GM18520 (cell line): ENCODE measurements around the gene RNF182.
"Not testable (repeated sequence)": the region's sequence is repeated elsewhere in the genome, so short reads cannot be mapped to it uniquely, and the experiment has no call there.

Experiments
- ATAC-seq: cut with Tn5 transposase; IDR thresholded peaks from one replicate; pipeline ENCODE4 v1.9.1; 2021; ENCODE audit not compliant: unreplicated experiment

RNF182 gene

DNA sequence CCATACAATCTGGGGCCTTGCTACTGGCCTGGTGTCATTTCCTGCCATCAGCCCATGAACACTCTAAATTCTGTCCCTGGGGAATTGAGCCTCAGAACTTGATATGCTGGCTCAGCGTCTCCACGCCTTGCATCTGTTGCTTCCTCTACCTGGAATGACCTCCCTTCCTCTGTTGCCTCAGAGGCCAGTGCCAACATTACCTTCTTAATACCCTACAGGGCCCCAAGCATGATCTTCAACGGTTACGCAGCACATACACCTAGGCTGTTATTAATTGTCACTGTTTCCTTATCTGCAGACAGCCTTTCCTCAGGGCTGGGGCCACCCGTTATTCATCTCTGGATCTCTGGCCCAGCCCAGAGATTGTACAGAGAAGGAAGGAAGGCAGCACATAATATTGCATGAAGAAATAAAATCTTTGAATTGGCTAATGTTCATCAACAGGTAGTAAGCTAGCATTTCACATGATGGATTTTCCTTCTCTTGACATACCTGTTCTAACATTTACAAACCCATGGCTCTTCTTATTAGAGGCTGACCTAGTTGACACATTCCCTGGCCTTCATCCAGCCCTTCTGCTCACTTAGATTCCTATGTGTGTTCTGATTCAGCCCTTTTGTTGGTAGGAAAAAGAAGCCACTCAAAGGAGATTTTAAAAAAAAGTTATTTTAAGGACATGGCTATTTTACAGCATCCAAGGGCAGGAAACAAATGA is 8.4 kb upstream of the RNF182 start:
- ATAC-seq: no peak

DNA sequence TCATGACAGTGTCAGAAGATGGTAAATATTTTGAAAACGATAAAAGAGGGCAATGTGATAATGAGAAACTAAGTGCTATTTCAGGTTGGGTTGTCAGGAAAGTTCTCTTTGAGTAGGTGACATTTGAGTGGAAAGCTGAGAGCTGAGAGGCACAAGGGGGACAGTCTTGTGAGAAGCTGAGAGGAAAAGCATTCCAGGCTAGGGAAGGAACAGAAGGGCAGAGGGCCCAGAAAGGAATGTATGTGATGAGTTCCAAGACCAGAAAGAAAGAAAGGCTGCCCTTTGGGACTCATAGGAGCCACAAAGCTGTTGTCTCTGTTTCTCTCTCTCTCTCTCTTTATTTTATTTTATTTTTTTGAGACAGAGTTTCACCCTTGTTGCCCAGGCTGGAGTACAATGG is 7.6 kb upstream of the RNF182 start:
- ATAC-seq: no peak

DNA sequence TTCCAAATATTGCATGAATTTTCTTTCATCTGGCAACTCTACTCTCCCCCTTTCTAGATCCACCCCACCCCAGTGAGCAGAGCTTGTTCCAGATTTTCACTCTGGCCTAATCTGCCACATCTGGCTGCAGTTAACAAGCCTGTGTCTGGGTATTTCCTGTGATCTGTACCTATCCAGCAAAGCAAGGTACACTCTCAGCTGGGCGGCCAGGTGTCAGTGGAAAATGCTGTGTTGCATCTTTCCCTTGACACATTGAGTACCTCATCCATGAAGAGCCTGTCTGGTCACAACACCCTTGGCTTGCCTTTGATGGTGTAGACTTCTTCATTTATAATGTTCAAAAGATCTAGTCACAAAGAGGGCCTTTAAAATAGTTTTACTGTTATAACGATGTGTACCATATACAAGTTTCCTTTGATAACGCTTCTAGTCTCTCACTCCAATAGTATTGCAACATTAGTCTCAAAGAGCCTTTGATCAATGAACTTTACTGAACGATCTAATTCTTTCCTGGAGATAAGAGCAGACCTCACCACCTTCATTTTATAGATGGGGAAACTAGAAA is 6.0 kb upstream of the RNF182 start:
- no peak for ATAC-seq

DNA sequence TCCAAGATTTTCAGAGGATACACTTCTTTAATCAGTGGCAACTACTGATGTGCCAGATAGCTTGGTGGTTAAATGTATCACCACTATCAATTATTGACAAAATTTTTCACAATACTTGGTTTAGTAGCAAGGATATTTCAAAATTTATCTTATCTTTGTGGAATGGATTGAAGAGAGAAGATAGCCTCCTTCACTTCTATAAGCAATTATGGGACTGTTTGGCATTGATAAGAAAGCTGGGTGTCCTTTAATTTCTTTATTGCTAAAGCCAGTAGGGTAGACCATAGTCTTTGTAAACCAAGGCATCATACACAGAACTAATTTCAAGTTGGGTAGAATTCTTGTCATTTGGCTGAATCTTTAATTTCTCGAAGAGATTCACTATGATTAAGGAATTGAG is 4.9 kb upstream of the RNF182 start:
- no peak for ATAC-seq

DNA sequence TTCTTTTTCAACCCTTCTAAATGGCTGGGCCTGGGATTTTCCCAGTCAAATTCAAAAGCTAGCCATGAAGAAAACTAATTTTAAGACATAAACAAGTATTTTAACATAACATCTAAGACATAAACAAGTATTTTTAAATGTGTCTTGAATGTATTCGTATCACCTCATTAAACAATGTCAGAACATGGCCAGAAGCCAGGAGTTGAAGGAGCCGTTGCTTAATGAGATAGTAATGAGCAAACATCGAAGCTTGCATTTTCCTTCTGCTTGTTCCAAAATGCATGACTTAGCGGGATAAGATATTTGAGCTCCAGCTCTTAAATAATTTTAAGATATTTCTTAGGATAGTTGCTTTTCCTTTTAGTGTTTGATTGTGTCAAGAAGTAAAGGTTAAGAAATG is 4.2 kb upstream of the RNF182 start:
- ATAC-seq: no peak

DNA sequence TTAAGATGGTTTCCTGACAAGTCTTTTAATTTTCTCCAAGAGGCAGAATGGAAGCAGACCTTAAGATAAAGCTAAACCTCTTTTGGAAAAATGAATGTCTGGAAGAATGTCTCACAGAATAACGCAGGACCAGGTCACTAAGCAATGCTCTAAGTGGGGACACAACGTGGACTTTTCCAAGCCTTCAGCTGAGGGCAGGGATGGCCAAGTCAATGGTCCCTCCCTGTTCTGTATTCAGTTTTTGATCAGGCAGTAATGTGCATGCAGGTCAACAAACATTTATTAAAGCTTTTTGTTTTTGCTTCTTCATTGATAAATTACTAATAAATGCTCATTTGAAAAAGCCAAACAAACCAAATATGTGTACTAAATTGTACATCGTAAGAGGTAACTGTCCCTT is 2.0 kb upstream of the RNF182 start:
- no peak for ATAC-seq

DNA sequence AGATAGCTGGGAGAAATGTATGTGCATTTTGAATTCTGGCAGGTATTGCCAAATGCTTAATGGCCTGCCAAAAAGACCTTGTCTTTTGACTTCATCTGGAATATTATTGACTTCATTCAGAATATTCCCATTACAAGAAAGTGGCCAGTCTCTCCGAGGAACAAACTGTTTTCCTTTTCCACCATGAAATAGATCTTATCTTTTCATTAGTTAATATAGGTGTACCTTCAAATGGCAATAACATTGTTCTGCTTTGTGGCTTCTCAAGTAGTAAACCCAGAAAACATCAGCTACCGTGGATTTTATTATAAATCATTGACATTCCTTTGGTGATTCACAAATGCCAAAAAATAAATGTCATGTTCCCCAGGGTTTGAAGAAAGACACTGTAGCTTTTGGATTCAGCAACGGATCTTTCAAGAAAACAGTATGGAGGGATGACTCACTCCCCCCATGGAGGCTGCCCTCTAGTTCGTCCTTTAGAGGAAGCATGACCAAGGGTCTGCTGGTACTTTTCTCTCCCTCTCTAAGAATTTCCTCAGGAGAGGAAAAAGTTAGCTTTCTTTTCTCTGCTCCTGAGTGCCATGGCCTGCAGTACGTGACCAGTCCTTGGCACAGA is 1.1 kb upstream of the RNF182 start:
- ATAC-seq: no peak

DNA sequence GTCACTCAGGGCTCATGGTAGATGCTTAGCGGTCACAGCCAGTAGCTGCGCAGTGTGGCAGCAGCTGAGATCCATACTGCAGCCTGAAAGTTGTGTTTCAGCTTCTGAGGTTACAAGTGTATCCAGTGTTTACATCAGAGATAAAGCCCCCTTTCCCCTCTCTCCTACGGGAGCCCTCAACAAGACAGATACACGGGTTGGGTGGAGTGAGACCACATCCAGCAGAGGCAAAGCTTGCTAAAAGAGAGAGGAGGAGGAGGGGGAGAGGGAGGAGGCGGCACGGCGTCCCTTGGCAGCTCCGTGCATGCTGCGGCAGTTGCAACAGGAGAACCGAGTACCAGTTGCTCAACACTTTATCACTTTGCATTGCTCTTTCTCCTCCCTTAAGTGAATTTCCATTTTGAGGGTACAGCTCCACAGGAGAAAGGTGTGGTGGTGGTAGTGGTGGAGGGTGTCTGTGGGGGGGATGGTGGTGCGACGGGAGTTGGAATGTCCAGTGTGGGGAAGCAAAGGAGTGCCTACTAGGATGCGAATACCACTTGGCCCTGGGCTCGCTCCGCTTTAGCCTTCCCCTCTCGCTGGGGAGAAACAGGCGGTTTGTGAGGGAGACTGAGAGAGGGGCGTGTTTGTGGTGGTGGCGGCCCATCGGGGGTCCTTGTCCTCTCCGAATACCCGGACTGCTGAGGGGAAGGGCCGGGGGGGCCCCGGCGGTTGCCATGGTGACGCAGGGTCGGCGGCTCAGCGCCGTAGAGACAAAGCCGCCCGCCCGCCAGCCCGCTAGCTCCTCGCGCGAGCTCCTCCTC is 405 bp upstream of the RNF182 start:
- ATAC-seq: no peak

DNA sequence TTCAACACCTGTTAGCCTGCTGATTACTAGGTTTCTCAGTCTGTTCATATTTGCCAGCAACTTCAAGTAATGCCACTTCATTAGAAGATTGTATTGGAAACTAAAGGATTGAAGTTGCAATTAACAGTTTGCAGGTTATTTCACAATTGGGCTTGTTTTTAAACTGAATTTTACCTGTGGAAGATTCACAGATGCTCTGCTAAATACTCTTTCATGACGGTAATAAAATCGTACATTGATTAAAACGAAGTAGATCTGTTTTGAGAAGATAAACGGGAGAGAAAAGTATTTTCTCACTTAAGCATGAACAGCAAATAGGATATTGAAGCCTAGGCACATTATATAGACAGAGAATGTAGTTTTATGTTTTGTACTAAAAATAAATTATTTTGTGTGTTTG is 1.6 kb downstream of the RNF182 start:
- ATAC-seq: no peak

DNA sequence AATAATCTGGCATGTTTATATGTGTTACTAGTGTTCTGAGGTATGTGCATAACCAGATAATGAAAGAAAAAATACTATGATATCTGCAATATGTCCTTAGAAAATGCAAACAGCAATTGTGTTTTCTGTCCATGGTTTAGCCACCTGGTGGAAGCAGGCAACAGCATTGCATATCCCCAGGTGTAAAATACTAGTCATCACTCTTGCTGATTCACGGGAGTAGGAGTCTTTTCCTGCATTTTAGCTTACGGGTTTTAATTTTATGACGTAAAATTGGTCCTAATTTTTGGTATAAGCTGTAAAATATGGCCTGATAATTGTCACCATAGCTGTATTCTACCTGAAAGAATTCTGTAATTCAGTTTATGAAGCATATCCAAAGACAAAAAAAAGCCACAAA is 2.5 kb downstream of the RNF182 start:
- no peak for ATAC-seq

DNA sequence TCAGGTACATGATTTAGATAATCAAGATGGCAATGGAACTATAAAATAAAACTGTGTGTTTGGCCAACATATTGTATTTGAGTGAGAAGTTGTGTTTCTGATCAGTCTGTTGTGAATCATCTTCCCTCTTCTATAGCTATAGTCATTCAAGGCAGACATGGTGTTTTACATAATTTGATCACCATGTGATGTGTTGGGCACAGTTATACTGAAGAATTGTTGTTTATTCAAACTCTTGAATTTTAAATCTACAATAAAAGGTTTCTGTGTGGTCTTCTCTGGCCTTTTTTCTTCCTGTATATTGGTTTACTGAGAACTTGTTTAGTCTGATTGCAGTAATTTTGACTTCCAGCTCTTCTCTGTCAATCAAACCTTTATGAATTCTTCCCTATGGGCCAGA is 4.4 kb downstream of the RNF182 start:
- no peak for ATAC-seq

DNA sequence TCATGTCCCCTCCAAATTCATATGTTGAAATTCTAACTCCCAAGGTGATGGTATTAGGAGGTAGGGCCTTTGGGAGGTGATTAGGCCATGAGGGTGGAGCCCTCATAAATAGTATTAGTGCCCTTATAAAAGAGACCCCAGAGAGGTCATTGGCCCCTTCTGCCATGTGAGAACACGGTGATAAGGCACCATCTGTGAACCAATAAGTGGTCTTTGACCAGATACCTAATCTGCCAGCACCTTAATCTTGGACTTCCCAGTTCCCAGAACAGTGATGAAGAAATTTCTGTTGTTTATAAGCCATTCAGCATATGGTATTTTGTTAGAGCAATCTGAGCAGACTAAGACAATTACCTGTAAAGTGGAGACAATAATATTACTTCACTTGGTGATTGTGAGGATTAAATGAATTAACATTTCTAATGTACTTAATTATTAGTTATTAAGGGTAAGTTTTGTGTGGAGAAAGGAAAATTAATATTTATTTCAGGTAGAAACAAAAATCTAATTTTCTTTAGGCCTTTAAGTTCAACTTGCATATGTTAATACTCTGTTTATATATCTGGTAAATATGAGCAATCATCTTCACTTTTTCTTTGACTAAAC is 7.1 kb downstream of the RNF182 start:
- ATAC-seq: no peak

DNA sequence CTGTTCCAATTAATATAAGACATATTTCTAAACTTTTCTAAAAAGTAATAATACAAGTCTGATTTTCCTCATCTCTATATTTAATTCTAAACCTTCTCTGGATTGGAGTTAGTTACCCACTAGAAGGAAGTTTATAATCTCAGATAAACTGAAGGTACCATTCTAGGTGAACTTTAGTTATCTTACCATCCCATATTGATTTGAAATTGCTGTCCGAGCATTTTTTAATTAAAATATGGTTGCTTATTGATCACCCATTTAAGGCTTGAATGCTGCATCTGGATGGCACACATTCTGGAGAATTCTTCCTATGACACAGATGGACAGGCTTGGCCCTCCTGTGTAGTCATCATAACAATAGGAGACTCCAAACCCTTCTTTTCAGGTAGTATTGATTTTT is 8.0 kb downstream of the RNF182 start:
- no peak for ATAC-seq

DNA sequence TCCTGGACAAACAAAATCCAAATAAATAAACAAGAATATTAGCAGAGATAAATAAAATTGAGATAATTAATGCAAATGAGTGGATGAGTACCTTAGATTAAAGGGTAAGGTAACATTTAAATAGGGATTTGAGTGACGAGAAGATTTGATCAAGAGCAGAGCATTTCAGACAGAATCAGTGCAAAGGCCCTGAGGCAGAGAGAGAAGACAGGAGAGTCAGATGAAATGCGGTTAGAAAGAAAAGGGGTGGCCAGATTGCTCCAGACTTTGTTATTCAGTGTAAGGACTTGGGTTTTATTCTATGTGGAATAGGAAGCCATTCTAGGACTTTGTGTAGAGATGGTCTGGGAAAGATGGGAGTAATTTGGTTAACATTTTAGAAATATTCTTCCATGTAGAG is 10.0 kb downstream of the RNF182 start:
- no peak for ATAC-seq

DNA sequence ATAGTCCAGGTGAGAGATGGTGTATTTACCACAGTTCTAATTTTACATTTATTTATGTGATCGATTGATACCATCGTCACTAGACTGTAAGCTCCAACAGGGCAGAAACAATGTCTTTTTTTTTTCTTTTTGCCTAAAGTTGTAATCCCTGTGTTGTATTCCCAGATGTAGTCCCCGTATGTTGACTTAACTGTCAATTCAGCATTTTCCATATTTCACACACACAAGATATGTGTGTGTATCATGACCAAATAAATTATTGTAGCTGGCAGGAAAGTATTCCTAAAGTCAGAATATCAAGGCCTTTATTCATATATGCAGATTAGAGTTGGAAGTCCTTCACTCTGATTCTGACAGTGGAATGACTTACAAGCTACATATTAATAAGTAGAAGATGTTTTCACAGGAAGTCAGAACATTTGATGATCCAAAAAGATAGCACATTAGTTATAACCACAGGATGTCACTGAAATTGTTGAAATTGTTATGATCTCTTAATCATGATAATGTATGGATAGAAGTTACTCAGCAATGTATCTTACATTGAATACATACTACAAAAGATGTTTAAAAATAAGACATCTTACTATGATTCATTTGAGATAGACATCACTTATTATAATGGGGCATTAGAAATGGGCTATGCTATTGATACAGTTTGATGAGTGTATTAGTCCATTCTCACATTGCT is 10.6 kb downstream of the RNF182 start:
- ATAC-seq: no peak

DNA sequence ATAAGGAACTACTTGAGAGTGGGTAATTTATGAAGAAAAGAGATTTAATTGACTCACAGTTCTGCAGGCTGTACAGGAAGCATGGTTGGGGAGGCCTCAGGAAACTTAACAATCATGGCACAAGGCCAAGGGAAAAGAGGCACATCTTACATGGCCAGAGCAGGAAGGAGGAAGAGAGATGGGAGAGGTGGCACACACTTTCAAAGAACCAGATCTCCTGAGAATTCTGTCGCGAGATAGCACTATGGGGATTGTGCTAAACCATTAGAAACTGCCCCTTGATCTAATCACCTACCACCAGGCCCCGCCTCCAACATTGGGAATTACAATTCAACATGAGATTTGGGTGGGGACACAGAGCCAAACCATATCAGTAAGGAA is 11.1 kb downstream of the RNF182 start:
- ATAC-seq: not testable (repeated sequence)

DNA sequence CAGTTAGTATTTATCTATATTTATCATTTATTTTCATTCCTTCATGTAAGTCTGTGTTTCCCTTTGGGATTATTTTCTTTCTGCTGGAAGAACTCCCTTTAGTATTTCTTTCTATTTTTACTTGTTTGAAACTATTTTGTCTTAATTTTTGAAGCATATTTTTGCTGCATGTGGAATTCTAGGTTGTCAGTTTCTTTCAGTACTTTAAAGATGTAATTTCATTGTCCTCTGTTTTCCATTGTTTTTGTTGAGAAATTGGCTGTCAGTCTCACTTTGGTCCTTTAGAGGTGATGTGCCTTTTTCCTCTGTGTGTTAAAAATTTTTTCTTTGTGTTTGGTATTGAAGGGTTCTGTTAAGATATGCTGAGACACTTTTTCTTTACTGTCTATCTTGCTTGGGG is 17.1 kb downstream of the RNF182 start:
- ATAC-seq: no peak

DNA sequence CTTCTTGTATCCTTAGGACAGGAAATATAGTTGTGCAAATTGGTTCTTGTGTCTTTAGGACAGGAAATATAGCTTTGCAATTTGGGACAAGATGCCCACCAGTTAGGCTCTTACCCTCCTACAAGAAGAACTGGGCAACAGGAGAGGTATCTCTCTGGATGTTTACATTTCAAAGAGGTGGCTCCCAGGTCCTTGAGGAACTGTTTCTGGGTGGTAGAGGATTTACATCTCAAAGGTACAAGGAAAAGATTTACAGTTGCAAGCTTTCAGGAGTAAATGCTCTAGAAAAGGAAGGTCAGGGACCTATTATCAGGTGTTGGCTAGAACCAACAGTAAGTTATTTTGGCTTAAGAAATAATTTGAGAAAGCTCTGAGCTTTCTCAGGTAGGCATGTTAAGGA is 19.2 kb downstream of the RNF182 start:
- ATAC-seq: no peak

DNA sequence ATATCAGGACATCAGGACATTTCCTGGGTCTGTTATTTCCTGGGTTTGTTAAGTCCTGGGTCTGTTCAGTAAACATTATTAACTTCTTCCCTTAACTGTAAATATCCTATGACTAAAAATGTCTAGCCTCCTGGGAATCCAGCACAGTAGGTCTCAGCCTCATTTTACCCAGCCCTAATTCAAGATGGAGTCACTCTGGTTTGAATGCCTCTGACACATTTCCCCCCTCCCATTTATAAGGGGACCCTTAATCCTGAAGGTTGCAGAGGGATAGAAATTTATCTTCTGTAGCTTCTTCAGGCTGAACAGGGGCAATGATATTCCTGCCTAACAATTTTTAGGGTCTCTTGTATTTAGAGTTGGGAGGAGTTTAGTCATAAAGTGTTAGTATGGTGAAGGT is 21.8 kb downstream of the RNF182 start:
- ATAC-seq: no peak

DNA sequence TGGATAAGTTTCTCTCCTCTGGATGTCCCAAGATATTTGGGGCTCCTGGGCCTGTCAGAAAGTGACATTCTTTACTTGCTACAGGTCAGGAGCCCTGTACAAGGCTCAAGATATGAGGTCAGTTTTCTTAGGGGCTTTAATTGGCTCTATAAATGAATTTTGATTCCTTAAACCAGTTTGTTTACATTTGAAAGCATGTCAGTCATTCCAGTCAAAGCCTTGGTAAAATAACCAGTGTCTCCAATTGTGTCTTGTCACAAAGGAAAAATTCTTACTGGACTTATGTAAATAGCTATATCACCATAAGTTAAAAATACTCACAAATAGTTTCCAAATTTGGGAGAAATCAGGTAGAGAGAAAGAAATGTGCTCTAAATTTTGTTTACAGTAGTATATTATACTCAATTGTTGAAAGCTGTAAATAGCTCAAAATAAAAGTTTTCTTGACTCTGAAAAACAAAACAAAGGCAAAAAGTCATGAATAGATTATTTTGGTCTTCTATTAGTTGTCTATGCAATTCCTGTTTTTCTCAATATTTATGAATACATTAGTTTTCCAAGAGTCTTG is 22.9 kb downstream of the RNF182 start:
- ATAC-seq: no peak

DNA sequence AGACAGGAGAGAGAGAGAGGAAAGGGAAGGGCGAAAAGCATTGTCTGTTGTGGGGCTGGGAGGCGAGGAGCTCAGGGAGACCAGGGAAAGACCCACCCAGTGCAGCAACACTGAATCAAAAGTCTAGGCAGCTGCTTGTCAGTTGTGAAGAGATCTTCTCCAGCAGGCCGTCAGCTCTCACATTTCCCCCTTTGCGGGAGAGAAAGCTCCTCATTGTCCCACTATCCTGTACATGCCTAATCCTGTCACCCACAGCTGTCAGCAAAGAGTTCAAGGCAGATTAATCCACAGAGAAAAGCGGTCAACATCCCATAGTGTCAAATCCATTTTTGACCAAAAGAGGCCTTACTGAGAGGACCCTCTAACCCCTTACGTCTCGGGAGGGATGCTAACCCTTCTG is 27.3 kb downstream of the RNF182 start:
- no peak for ATAC-seq
